Subcutaneous abdominal adipose tissue (tissue), 5 donors: ENCODE results near the gene GTPBP1.

Experiments
- H3K27ac ChIP-seq: one replicate; pipeline ENCODE4 v1.7.0; 2013; ENCODE audit warnings: low read depth, mild to moderate bottlenecking, inconsistent platforms, low read length, moderate library complexity
- H3K27me3 ChIP-seq, 5 donors: one replicate each; pipeline ENCODE4 v1.7.0; 2013; ENCODE audit warnings: low read length in 5 of 5, inconsistent platforms in 1 of 5; ENCODE audit not compliant: control insufficient read depth in 5 of 5, insufficient read depth in 4 of 5
- H3K36me3 ChIP-seq, 5 donors: one replicate each; pipeline ENCODE4 v1.7.0; 2013; ENCODE audit warnings: low read length in 5 of 5; ENCODE audit not compliant: control insufficient read depth in 5 of 5, insufficient read depth in 5 of 5
- H3K4me1 ChIP-seq, 5 donors: one replicate each; pipeline ENCODE4 v1.7.0; 2013; ENCODE audit warnings: low read length in 5 of 5, mild to moderate bottlenecking in 3 of 5, moderate library complexity in 1 of 5; ENCODE audit not compliant: control insufficient read depth in 5 of 5, insufficient read depth in 5 of 5
- H3K4me3 ChIP-seq, 5 donors: one replicate each; pipeline ENCODE4 v1.7.0; 2013; ENCODE audit warnings: low read length in 5 of 5, low read depth in 1 of 5
- H3K9ac ChIP-seq, 5 donors: one replicate each; pipeline ENCODE4 v1.7.0; 2013; ENCODE audit warnings: low read length in 5 of 5, mild to moderate bottlenecking in 4 of 5, moderate library complexity in 3 of 5
- H3K9me3 ChIP-seq, 5 donors: one replicate each; pipeline ENCODE4 v1.7.0; 2013; ENCODE audit warnings: low read length in 5 of 5; ENCODE audit not compliant: control insufficient read depth in 5 of 5
- donor health status: healthy.
- donor health status: healthy.
- donor health status: healthy.
- donor health status: healthy.
- donor health status: healthy.

Gene GTPBP1

GRCh38 chr22:38766076-38766777, 60.5 kb downstream of the GTPBP1 start:
- H3K9ac ChIP-seq = no peak overlapping the region
- H3K27ac ChIP-seq = no peak overlapping the region
- H3K36me3 ChIP-seq = no peaks in the 10 kb centered on the region
- H3K4me1 ChIP-seq = peaks cover 0 to 15% (median 11%) of the 10 kb centered on the region in 5 donors
- no peak overlapping the region for H3K4me3 ChIP-seq
- H3K9me3 ChIP-seq = no peaks in the 10 kb centered on the region
- H3K27me3 ChIP-seq = peaks cover 0 to 8% (median 0%) of the 10 kb centered on the region in 5 donors

DNA sequence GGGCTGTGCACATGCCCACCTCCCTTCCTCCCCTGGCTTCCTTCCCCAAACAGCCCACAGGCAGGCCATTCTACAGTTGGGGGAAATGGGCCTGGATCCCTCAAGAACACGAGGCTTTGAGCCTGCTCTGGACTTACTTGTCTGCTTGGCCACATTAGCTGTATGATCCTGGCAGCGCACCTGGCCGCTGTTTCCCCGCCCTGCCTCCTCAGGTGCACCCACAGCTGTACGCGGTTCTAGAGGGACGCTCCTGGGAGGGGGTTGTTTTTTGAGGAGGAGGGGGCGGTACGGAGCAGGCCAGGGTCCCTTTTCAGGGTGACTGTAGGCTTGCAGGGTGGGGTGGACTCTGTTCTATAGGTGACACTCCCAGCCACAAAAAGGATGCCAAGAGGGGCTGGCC, 61.6 kb downstream of the GTPBP1 start:
- Histone ChIP-seq H3K27ac (no peak overlapping the region), H3K9me3 (no peaks in the 10 kb centered on the region), H3K27me3 (peaks cover 0 to 8% (median 0%) of the 10 kb centered on the region in 5 donors), H3K4me3 (no peak overlapping the region), H3K36me3 (no peaks in the 10 kb centered on the region), H3K9ac (no peak overlapping the region), H3K4me1 (peaks cover 0 to 11% (median 10%) of the 10 kb centered on the region in 5 donors)

GRCh38 chr22:38768036-38768435, 62.3 kb downstream of the GTPBP1 start:
- no peaks in the 10 kb centered on the region for H3K9me3 ChIP-seq
- no peak overlapping the region for H3K9ac ChIP-seq
- H3K4me1 ChIP-seq = peaks cover 0 to 5% (median 3%) of the 10 kb centered on the region in 5 donors
- no peak overlapping the region for H3K4me3 ChIP-seq
- H3K36me3 ChIP-seq = no peaks in the 10 kb centered on the region
- H3K27me3 ChIP-seq = peaks cover 0 to 8% (median 0%) of the 10 kb centered on the region in 5 donors
- no peak overlapping the region for H3K27ac ChIP-seq

- H3K36me3 ChIP-seq = no peaks in the 10 kb centered on the region
- H3K27ac ChIP-seq = no peak overlapping the region
- peaks cover 0 to 7% (median 0%) of the 10 kb centered on the region in 5 donors for H3K27me3 ChIP-seq
- H3K4me3 ChIP-seq = no peak overlapping the region
- peaks cover 0 to 3% (median 0%) of the 10 kb centered on the region in 5 donors for H3K4me1 ChIP-seq
- H3K9me3 ChIP-seq = no peaks in the 10 kb centered on the region
- H3K9ac ChIP-seq = no peak overlapping the region
Observed at GRCh38 chr22:38770257-38770949, 64.7 kb downstream of the GTPBP1 start.

- H3K36me3 ChIP-seq = peaks cover 0 to 4% (median 0%) of the 10 kb centered on the region in 5 donors
- no peak overlapping the region for H3K27ac ChIP-seq
- no peaks in the 10 kb centered on the region for H3K9me3 ChIP-seq
- H3K4me1 ChIP-seq = peaks cover 0 to 11% (median 0%) of the 10 kb centered on the region in 5 donors
- no peaks in the 10 kb centered on the region for H3K27me3 ChIP-seq
- H3K9ac ChIP-seq = no peak overlapping the region
- H3K4me3 ChIP-seq = no peak overlapping the region
Observed at GRCh38 chr22:38772623-38772873, 66.8 kb downstream of the GTPBP1 start.

GRCh38 chr22:38773363-38773946, 67.7 kb downstream of the GTPBP1 start:
- Histone ChIP-seq H3K9me3 (no peaks in the 10 kb centered on the region), H3K27ac (no peak overlapping the region), H3K4me1 (peaks cover 0 to 11% (median 0%) of the 10 kb centered on the region in 5 donors), H3K27me3 (no peaks in the 10 kb centered on the region), H3K9ac (no peak overlapping the region), H3K4me3 (no peak overlapping the region), H3K36me3 (peaks cover 0 to 11% (median 0%) of the 10 kb centered on the region in 5 donors)

DNA sequence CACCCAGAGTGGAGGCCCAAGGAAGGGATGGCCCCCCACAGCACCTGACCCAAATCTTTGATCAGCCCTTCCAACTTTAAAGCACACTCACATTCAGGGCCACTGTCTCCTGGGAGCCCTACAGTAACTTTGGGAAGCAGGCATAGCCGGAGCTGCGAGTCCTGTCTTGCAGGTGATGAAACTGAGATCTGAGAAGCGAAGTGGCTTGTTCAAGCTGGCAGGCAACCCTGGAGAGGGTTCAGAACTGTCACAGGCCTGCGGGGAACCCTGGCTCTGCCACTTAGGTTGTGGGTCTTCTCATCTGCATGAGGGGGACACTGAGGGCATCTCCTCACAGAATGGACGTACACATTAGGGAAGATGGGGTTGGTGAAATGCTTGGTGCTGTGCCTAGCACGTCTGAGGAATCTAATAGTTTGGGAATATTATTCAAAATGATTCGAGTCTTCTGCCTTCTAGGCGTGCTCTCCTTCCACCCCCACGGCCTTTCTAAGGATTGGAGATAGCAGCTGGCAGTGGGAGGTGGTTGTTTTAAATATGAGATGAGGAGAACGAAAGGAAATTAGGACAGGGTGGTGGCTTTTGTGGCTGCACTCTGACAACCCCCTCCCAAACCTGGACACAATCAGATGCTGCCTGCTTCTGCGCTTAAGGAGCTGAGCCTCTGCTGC, 68.9 kb downstream of the GTPBP1 start:
- H3K9me3 ChIP-seq = no peaks in the 10 kb centered on the region
- peaks cover 0 to 23% (median 11%) of the 10 kb centered on the region in 5 donors for H3K36me3 ChIP-seq
- no peak overlapping the region for H3K4me3 ChIP-seq
- no peaks in the 10 kb centered on the region for H3K27me3 ChIP-seq
- H3K4me1 ChIP-seq = peaks cover 0 to 11% (median 0%) of the 10 kb centered on the region in 5 donors
- no peak overlapping the region for H3K9ac ChIP-seq
- H3K27ac ChIP-seq = no peak overlapping the region

- Histone ChIP-seq H3K27me3 (no peaks in the 10 kb centered on the region), H3K9ac (no peak overlapping the region), H3K4me1 (peaks cover 0 to 11% (median 0%) of the 10 kb centered on the region in 5 donors), H3K9me3 (no peaks in the 10 kb centered on the region), H3K27ac (no peak overlapping the region), H3K36me3 (peaks cover 0 to 33% (median 21%) of the 10 kb centered on the region in 5 donors), H3K4me3 (no peak overlapping the region)
Observed at GRCh38 chr22:38775656-38776055, 69.9 kb downstream of the GTPBP1 start.

DNA sequence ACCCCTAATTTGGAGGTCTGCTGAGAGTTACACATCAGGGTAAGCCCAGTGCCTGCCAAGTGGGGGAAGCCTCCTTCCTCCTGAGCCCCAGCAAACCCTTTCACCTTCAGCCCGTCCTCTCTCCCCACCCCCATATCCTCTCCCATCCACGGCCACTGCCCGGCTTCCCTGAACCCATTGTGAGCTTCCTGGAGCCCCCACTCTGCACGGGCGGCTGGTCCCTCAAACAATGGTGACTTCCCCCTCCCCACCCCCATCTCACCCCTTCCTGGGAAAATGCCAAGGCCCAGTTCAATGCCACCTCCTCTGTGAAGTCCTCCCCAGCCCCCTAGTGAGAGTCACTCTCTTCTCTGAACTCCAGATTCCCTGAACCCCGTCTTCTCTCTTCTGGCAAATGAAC, 70.3 kb downstream of the GTPBP1 start:
- peaks cover 0 to 11% (median 3%) of the 10 kb centered on the region in 5 donors for H3K4me1 ChIP-seq
- H3K9me3 ChIP-seq = no peaks in the 10 kb centered on the region
- H3K4me3 ChIP-seq = no peak overlapping the region
- peaks cover 0 to 38% (median 23%) of the 10 kb centered on the region in 5 donors for H3K36me3 ChIP-seq
- H3K9ac ChIP-seq = no peak overlapping the region
- no peaks in the 10 kb centered on the region for H3K27me3 ChIP-seq
- H3K27ac ChIP-seq = no peak overlapping the region
